Heart left ventricle (tissue), 13 donors: ENCODE measurements around the gene LRRC28.

Experiments
- CTCF ChIP-seq, 12 donors: fragments of 200-600 bp; sonication (generic) in 4 of 12; IDR thresholded peaks; one replicate each; pipeline versions ENCODE4 v1.5.0 to v1.8.0; 2018 to 2022; ENCODE audit warnings: antibody characterized with exemption in 12 of 12, mild to moderate bottlenecking in 5 of 12
- POLR2A ChIP-seq, 2 donors: fragments of 450-650 bp; IDR thresholded peaks; one replicate each; pipeline ENCODE4 v1.6.1; 2017; ENCODE audit warnings: antibody characterized with exemption in 2 of 2, mild to moderate bottlenecking in 2 of 2, moderate library complexity in 2 of 2
- donor health status: ischemic (EF 13 %, LVEDD 7.1; RV severe dilation, severe dysfunction).
- donor health status: DM: no; HTN: yes; CAD: no.
- donor health status: DM: no; HTN: no; CAD: no.
- donor health status: ischemic (EF 25% LVEDD 6.9; RV normal size, moderate dysfunction).
- donor health status: ischemic (EF 25% LVEDD 5.7; RV mildly dilated, moderate dysfunction).
- donor health status: ischemic (EF 35%, LVEDD 5.7; RV mildly dilated, moderate dysfunction).
- donor health status: nonischemic (EF 11% LVEDD 7.7; RV severe dilation, severe dysfunction).
- donor health status: DM: yes; HTN: yes; CAD: no.
- donor health status: PGD.
- donor health status: ischemic (EF 29% LVEDD 5.4; RV normal size, mild dysfunction).
- donor health status: nonischemic (EF 23%, LVEDD 6.1; RV moderate dilation, normal function).

- TF ChIP-seq CTCF (IDR thresholded peaks at IDR 0.05) (no peak), POLR2A (IDR thresholded peaks at IDR 0.05) (no peak)
These were observed 39.4 kb upstream of the LRRC28 start for GRCh38 chr15:99211926-99212325.
